ENCODE data around the gene TCEA2. TPM values are rescaled to one million over a fixed set of nuclear protein-coding genes. Genes with fewer than 3 reads are reported as not detected.

Gene TCEA2
- total RNA-seq, 4 donors from 2014 or later: 28.1 to 39.7 (median 33.6) TPM

DNA sequence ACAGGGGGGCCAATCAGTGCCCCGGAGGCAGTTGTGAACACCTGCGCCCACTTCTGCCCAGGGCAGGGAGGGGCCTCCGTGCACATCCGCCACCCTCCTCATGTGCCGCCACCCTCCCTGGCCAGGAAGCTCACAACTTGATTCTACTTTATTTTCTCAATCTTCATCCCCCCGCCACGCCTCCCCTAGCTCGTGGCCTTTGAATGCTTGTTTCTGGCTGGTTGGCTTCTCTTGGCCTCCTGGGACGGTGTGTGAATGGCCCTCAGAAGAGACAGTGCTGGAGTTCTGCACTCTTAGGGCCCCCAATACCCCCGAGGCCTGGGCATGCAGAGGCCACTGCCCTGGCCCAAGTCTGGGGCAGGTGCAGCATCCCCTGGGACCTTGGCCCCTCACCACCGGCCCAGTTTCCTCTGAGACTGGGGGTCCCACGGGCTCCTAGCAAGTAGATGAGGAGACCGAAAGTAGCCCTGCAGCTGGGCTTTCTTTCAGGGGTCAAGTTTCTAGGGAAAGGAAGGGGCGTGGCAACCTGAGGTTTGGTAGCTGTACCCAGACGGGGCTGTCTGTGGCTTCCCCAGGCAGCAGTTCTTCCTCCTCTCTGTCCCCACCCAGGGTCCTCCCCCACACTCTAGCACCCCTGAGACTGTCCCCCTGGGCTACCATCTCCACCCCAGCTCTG is 15.0 kb downstream of the TCEA2 start:
- Histone ChIP-seq H3K9me3 (no peaks in the 10 kb centered on the region), H3K27ac (peak overlapping the region in 1 of 4 donors; percentile 83), H3K4me3 (peak overlapping the region in 1 of 2 donors; percentile 78), H3K36me3 (peaks cover 0 to 26% of the 10 kb centered on the region in 2 donors), H3K27me3 (peaks cover 4% of the 10 kb centered on the region), H3K4me1 (peaks cover 0 to 38% (median 18%) of the 10 kb centered on the region in 3 donors)
- ATAC-seq: no peak
- WGBS, 2 donors (ENCODE audit: low coverage in 1 of 2): 60 to 66% methylated on average over 4 to 5 of the region's 15 CpGs
- no peak for TF ChIP-seq POLR2AphosphoS5 (IDR thresholded peaks at IDR 0.05)
- TF ChIP-seq, protein P1, sequence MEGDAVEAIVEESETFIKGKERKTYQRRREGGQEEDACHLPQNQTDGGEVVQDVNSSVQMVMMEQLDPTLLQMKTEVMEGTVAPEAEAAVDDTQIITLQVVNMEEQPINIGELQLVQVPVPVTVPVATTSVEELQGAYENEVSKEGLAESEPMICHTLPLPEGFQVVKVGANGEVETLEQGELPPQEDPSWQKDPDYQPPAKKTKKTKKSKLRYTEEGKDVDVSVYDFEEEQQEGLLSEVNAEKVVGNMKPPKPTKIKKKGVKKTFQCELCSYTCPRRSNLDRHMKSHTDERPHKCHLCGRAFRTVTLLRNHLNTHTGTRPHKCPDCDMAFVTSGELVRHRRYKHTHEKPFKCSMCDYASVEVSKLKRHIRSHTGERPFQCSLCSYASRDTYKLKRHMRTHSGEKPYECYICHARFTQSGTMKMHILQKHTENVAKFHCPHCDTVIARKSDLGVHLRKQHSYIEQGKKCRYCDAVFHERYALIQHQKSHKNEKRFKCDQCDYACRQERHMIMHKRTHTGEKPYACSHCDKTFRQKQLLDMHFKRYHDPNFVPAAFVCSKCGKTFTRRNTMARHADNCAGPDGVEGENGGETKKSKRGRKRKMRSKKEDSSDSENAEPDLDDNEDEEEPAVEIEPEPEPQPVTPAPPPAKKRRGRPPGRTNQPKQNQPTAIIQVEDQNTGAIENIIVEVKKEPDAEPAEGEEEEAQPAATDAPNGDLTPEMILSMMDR (IDR thresholded peaks at IDR 0.05): no peak
- no peak for TF ChIP-seq EP300 (IDR thresholded peaks at IDR 0.05)
- no peak for TF ChIP-seq POLR2A (IDR thresholded peaks at IDR 0.05)

DNA sequence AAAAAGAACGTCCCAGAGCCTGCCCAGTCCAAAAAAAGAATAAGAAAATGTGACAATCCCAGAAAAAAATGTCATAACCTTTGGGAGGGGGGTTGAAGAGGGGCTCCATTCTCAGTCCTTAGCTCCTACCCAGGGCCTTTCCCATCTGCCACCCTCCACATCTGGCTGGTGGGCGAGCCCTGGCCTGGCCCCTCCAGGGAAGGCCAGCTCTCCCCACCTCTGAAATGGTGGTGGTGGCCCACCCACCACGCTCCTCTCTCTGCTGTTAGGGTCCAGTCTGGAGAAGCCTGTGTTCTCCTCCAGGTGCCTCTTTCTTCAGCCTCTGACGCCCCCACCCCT is 15.9 kb downstream of the TCEA2 start:
- Histone ChIP-seq H3K4me3 (peak overlapping the region; percentile 34 to 78), H3K27me3 (peaks cover 13% of the 10 kb centered on the region), H3K9me3 (no peaks in the 10 kb centered on the region), H3K36me3 (peaks cover 0 to 17% of the 10 kb centered on the region in 2 donors), H3K4me1 (peaks cover 0 to 47% (median 23%) of the 10 kb centered on the region in 3 donors), H3K27ac (peak overlapping the region in 3 of 4 donors; percentile 77 to 83 (median 82))
- TF ChIP-seq, protein P1 (IDR thresholded peaks at IDR 0.05): no peak
- TF ChIP-seq POLR2A (IDR thresholded peaks at IDR 0.05): no peak
- TF ChIP-seq EP300 (IDR thresholded peaks at IDR 0.05): no peak
- TF ChIP-seq POLR2AphosphoS5 (IDR thresholded peaks at IDR 0.05): no peak
- no peak for ATAC-seq
- 12 to 20% methylated on average over 2 to 3 of the region's 4 CpGs for WGBS, 2 donors (ENCODE audit: low coverage in 1 of 2)

- WGBS, 2 donors (ENCODE audit: low coverage in 1 of 2): no CpG with 5 or more reads among the region's 73 CpGs
- H3K27ac ChIP-seq: peak within 1 kb of the TSS in 3 of 4 donors; percentile 77 to 83 (median 82)
- H3K9me3 ChIP-seq: no peaks in the 10 kb centered on the region
- H3K4me3 ChIP-seq: peak within 1 kb of the TSS; percentile 34 to 78
- peaks cover 0 to 52% (median 25%) of the 10 kb centered on the region in 3 donors for H3K4me1 ChIP-seq
- H3K27me3 ChIP-seq: peaks cover 18% of the 10 kb centered on the region
- peak; percentile 77 for ATAC-seq
- no peak for TF ChIP-seq EP300 (IDR thresholded peaks at IDR 0.05)
- TF ChIP-seq POLR2A (IDR thresholded peaks at IDR 0.05): peak in 1 of 2 donors; percentile 40
- H3K36me3 ChIP-seq: peaks cover 0 to 11% of the 10 kb centered on the region in 2 donors
Observed at GRCh38 chr20:64079273-64080012, 16.4 kb downstream of the TCEA2 start, which contains the start of gene RGS19. RGS19 (minus strand) TSS chr20:64079518; CDS start chr20:64076886, 2,632 bp downstream.

GRCh38 chr20:64080013-64080812 is 17.2 kb downstream of the TCEA2 start, which contains the start of gene OPRL1:
OPRL1 (plus strand) TSS chr20:64080082; CDS start chr20:64092721, 12,639 bp downstream.
- TF ChIP-seq EP300 (IDR thresholded peaks at IDR 0.05) (no peak), POLR2AphosphoS5 (IDR thresholded peaks at IDR 0.05) (no peak), POLR2A (IDR thresholded peaks at IDR 0.05) (no peak)
- TF ChIP-seq, protein P1 (IDR thresholded peaks at IDR 0.05): no peak
- peak within 1 kb of the TSS in 3 of 4 donors; percentile 77 to 83 (median 82) for H3K27ac ChIP-seq
- peaks cover 0 to 4% of the 10 kb centered on the region in 2 donors for H3K36me3 ChIP-seq
- no peaks in the 10 kb centered on the region for H3K9me3 ChIP-seq
- peaks cover 0 to 58% (median 25%) of the 10 kb centered on the region in 3 donors for H3K4me1 ChIP-seq
- peak within 1 kb of the TSS; percentile 34 to 78 for H3K4me3 ChIP-seq
- ATAC-seq: peak; percentile 4
- 0 to 16% methylated on average over 1 to 5 of the region's 62 CpGs for WGBS, 2 donors (ENCODE audit: low coverage in 1 of 2)
- peaks cover 26% of the 10 kb centered on the region for H3K27me3 ChIP-seq

Data from gastroesophageal sphincter (tissue), 4 donors.